NCI-H2107 treated with DMSO at 0.1 percent for 48 hours (cell line): Measurements from ENCODE around the gene KCTD6.
A peak's percentile ranks its signal among the peaks of the same experiment; 100 is the strongest.

Experiments
- DNase-seq: peaks from one replicate; lab custom pipeline; 2025; ENCODE audit not compliant: unreplicated experiment; lab: John Stamatoyannopoulos, UW

The KCTD6 gene

DNA sequence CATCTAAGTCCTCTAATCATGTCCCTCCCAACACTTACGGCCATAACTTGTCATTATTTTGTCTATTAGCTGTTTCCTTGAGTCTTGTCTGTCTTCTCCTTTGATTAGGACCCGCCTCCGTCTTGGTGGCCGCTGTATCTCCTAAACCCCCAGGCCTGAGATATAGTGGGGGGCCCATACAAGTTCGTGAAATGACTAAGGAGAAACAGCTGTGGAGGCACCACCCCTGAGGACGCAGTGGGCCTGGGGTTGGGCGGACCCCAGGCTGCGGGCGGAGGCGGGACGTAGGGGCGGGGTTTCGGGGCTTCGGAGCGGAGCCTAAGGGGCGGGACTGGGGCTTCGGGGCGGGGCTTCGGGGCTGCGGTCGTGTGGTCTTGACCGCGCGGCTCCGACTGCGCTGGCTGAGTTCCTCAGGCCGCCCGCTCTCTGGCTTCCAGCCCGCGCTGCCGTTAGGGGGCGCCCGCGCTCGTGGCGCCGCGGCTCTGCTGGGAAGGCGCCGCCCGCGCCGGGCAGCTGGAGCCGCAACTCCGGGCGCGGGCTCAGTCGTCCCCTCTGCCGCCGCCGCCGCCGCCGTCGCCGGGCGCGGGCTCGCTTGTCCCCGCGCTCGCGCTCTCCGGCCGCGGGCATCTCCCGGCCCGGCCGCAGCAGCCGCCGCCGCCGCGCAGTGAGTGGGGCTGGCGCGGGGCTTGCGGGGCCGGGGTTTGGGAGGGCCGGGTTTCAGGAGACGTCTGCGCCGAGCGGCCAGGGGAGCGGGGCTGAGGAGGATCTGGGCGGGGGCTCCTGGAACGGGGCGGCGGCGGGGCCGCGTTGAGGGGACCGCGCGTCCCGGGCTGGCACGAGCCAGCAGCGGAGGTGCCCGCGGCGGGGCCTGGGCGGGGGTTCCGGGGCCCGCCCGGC, at the start of gene KCTD6:
Gene KCTD6, plus strand, starts transcription at position 591 of the 897 bp plus-strand sequence. CDS start 6,660 bp downstream, outside the sequence.
- peak; percentile 33 for DNase-seq

GRCh38 chr3:58452176-58452575, 39.7 kb upstream of the KCTD6 start:
- no peak for DNase-seq

GRCh38 chr3:58459160-58459559, 32.7 kb upstream of the KCTD6 start:
- DNase-seq = no peak

DNA sequence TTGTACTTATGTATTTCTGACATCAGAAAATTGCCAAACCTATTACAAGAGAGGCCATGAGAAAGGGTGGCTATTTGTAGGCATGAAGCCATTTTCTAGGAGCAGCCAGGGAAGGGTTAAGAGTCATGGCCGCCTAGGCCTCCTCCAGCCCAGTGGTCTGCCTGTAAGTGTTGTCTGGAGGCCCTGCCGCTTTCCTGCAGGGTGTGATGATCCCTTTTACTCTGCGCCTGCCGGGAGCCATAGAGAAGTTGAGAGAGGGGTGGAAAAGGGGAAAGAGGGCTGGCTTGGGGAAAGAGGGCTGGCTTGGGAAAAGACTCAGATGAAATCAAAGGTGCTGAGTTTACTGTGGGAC, 29.1 kb upstream of the KCTD6 start:
- no peak for DNase-seq

DNA sequence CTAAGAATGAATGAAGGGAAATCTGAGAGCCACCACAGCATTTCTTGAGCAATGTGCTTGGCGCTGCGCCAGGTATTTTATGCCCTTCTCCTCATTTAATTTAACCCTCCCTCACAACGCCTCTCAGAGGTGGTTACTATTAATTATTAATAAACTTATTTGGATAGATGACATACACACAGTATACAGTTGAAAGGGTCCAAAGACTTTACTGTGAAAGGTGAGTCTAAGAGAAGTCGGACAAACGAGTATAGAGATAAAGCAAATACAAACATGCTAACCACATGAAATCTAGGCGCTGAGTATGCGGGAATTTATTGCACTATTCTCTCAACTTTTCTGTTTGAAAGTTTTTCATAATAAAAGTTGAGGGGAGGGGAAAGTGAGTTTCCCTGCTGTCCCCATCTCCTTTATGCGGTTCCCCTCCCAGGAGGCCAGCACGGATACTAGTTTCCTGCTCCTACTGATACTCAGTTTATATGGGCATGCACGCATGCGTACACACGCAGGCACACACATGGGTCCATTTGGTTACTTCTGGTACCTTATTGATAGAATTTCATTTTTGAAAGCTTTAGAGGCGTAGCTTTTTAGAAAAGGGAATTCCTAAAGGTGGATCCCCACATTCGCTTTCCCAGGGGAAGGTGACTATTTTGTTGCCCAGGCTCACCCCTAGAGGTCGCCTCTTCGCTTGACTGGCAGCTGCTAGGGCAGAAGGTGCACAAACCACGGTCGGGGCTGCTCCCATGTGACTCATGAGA, 28.5 kb upstream of the KCTD6 start:
- peak; percentile 42 for DNase-seq

- no peak for DNase-seq
Measured at GRCh38 chr3:58463942-58464271, 28.0 kb upstream of the KCTD6 start.

DNA sequence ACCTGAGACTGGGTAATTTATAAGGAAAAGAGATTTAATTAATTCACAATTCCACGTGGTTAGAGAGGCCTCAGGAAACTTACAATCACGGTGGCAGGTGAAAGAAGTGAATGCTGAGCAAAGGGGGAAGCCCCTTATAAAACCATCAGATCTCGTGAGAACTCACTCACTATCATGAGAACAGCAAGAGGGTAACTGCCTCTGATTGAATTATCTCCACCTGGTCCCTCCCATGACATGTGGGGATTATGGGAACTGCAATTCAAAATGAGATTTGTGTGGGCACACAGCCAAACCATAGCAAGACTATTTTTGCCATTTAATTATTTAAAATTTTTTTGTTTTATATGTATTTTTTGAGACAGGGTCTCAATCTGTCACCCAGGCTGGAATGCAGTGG, 27.0 kb upstream of the KCTD6 start:
- DNase-seq = no peak

DNA sequence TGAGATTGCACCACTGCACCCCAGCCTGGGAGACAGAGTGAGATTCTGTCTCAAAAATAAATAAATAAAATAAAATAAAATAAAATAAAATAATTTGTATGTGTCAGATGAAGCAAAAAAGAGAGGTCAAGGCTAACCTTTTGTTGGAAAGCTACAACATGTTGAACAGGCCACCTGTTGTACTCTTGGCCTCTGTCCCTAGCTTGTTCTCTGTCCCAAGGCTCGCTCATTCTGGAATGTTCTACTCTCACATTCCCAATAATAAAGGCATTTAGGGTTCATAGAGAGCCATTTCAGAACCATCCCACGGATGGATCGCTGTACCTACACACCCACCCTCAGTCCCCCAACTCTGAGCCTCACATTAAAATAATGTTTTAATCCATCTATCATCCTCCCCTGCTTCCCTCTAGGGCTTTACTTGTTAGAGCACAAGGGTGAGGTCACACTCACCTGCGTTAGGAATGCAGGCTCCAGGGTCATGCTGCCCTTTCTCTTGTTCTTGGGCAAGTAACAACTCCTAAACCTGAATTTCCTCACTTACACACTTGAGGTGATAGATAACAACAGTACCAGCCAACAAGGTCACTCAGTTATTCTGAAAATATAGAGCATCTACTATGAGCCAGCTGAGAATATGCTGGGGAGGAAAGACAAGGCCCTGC, 24.9 kb upstream of the KCTD6 start:
- no peak for DNase-seq

DNA sequence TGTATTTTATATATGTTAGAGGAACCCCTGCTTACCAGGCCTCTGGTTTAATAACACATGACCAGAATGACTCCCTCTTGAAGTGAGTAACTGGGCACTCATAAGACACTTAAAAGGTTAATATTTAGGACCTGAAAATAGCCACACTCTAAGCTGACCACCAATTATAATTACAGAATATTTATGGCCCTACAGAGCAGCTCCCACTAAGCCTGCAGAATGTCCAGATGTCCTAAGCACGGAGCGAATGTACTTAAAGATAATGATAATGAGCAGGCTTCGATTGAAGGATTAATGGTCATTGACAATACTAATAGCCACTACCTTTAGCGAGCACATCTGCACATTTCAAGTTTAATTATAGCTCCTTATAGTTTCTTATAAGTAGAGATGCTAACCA, 22.8 kb upstream of the KCTD6 start:
- no peak for DNase-seq

DNA sequence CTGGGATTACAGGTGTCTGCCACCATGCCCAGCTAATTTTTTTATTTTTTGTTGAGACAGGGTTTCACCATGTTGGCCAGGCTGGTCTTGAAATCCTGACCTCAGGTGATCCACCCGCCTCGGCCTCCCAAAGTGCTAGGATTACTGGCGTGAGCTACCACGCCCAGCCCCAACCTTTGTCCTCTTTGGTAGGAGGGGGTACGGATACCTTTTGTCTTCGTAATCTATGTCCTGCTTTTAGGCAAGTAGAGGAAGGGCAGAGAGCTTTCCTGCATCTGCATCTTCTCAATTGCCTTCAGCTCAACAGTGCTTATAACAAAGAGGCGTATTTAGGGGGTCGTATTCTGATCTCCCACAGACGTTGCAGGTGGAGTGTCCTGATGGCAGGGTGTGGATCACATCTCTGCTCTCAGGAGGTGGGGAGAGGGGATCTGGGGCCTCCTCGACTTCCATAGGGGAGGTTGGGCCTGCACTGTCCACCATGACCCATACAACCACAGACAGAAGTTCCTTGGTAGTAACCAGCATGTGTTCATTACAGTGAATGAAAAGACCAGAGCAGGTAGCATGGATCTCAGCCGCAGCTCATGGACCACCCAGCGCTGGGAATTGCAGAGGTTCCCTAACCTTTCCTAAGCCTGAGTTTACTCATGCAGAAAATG, 21.4 kb upstream of the KCTD6 start:
- DNase-seq = no peak

DNA sequence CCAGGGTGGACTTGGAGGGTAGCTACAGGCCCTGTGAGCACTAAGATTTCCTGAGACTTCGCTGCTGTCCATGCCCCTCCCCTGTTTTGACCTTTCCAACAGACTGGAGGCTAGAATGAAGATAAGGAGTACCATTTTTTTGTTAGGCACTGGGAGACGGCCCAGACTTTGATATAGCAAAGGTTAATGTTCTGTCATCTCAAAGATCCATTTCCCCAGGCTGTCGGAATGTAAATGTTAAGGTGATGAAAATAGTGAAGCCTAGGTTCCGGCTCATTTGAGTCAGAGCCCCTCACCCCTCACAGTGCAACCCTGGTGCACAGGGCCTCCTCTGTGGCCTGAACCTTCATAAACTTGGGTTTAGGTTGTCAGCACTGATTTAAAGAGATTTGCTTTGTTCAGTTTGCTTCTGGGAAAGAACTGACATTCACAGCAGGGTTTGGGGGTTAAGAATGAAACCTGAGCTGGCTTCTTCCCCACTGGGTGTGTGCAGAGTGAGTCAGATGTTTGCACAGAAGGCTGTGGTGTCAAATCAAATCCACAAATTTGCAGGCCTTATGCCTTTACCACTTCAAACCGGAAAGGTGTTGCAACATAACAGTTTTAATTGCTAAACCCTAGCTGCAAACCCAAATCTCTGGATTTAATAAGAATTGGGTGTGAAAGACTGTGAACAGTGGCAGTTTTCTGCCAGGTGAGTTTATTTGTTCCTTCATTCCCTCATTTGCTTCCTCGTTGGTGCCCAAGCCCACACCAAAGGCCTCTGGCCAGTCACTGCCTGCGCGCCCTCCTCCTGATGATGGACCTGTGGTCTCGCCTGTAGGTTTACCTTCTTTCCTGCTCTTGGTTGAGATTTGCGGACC, 20.6 kb upstream of the KCTD6 start:
- peak; percentile 75 for DNase-seq

GRCh38 chr3:58473275-58473674, 18.6 kb upstream of the KCTD6 start:
- DNase-seq = no peak

DNA sequence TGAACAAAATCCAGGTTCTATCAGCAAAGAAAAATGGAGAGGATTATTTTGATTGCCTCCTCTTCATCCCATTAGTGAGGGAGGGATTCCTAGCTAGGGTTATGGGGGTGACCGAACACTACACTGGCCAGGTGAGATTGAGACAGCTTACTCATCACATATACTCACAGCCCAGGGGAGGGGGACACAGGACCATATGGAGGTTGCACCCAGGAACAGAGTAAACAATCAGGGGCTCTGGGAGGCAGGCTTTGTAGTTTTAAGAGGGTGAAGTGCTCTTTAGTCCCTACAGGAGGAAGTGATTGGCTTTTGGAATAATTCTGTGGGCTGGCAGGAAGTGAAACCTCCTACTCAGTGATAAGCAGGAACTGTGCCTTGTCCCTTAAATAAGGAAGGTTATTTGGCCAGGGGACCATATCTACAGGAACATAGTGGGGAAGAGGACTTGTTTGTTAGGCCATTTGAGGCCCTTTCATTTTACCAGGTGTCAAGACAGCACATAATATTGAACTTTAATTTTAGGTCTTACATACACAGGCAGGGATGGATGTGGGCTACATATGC, 17.5 kb upstream of the KCTD6 start:
- no peak for DNase-seq

DNA sequence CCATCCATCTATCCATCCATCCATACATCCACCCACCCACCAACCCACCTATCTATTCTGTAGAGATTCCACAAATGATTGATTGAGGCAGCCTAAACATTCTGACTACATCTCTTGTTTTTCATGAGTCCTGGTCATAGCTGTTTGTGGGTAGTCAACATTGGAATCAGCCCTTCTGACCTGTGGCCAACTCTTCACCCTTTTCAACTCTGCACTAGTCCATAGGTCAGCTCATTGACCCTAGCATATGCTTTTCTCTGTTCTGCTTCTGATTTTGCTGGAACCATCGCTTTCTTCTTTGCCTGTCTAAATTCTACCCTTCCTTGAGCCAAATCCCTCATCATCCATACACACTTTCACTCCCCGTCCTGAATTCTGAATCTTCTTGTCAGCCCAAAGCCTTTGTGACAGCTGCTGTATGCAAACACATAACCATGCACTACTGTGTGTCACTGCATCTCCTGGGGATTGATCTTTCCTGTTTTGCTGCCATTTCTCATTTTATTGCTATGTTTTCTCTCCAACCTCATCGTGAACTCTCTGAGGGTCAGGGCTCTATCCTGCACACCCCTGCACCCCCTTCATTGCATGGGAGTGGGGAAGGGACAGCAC, 16.8 kb upstream of the KCTD6 start:
- DNase-seq = no peak

- no peak for DNase-seq
Measured at GRCh38 chr3:58478781-58479180, 13.1 kb upstream of the KCTD6 start.

DNA sequence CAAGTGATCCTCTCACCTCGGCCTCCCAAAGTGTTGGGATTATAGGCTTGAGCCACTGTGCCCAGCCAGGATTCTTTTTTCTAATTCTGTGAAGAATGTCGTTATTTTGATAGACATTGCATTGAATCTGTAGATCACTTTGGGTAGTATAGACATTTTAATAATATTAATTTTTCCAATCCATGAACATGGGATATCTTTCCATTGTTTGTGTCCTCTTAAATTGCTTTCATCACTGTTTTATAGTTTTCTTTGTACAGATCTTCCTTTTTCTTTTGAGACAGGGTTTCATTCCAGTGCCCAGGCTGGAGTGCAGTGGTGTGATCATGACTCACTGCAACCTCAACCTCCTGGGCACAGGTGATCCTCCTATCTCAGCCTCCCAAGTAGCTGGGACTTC, 11.6 kb upstream of the KCTD6 start:
- DNase-seq = no peak

- no peak for DNase-seq
Measured at GRCh38 chr3:58482917-58483636, 8.8 kb upstream of the KCTD6 start.

GRCh38 chr3:58484045-58484721, 7.7 kb upstream of the KCTD6 start:
- no peak for DNase-seq

GRCh38 chr3:58484722-58485069, 7.2 kb upstream of the KCTD6 start:
- DNase-seq = no peak
